GM19324 (cell line): ENCODE data around the gene ZNF575.

Experiments
- ATAC-seq: cut with Tn5 transposase; IDR thresholded peaks from one replicate; pipeline ENCODE4 v1.9.1; 2021; ENCODE audit warnings: mild to moderate bottlenecking, moderate library complexity; ENCODE audit not compliant: unreplicated experiment, low FRiP score

Gene ZNF575

DNA sequence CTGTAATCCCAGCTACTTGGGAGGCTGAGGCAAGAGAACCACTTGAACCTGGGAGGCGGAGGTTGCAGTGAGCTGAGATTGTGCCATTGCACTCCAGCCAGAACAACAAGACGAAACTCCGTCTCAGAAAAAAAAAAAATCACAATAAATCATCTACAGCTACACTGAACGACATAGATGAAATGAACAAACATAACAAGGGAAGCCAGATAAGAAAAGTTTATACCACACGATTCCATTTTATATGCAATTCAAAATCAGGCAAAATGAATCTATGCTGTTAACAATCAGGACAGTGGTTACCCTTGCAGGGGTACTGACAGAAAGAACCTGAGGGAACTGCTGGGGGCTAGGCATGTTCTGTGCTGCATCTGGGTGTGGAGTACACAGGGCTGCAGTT is 36.7 kb downstream of the ZNF575 start:
- no peak for ATAC-seq

DNA sequence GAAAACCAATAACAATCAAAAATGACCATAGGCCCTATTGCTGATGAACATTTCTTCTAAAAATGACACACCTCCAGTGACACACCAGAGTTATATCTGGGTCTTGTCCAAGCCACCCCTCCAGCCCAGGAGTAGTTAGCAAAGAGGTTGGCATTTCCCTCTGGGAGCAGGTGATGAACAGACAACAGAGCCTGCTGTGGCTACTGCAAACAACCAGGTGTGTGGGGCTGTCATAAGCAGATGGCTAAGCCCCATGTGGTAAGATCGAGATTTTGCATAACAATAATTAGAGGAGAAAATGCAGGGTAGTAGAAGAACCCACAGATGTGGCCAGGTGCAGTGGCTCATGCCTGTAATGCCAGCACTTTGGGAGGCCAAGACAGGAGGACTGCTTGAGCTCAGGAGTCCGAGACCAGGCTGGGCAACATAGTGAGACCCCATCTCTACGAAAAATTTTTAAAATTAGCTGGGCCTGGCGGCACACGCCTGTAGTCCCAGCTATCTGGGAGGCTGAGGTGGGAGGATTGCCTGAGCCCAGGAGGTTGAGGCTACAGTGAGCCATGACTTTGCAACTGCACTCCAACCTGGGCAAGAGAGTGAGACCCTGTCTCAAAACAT is 37.3 kb downstream of the ZNF575 start:
- ATAC-seq = no peak

DNA sequence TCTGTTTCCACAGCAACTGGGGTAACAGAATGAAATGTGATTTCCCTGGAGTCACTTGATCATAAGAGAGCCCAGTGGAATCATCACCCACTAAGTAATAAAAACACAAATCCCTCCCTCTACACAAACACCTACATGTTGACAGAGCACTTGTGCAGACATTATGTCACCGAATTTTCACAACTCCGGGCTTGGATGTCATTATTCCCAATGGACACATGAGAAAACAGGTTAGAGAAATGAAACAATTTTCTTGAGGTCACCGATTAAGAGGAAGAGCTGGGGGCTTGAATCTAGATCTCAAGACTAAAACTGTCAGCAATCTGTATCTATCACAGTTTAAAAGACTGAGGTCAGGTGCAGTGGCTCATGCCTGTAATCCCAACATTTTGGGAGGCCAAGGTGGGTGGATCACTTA is 39.2 kb downstream of the ZNF575 start:
- ATAC-seq = no peak

DNA sequence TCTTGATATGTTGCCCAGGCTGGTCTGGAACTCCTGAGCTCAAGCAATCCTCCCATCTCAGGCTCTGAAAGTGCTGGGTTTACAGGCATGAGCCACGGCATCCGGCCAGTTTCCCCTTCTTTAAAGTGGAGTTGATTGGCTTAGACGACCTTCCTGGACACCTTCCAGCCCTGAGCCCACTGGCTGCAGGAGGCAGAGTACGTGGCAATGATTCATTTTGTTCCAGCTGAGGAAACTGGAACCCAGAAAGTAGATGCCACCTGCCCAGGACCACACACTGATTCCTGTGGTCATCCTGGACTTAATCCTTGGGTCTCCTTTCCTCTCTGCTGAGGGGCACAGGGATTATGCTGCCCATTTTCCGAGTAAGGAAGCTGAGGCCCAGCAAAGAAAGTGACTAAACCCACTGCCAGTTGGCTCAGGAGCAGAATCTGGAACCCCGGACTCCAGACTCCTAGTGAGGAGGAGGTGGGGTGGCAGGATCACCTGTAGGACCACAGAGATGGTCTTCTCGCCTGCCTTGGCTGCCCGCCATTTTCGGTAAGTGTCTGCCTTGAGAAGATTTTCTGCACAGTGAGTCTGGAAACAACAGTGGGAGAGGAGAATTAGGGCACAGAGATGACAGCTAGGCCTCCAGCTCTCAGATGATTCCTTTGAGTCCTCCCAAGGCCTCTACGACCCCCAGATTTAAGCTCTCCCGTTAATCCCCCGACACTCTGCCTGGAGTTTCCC is 41.6 kb downstream of the ZNF575 start:
- no peak for ATAC-seq

DNA sequence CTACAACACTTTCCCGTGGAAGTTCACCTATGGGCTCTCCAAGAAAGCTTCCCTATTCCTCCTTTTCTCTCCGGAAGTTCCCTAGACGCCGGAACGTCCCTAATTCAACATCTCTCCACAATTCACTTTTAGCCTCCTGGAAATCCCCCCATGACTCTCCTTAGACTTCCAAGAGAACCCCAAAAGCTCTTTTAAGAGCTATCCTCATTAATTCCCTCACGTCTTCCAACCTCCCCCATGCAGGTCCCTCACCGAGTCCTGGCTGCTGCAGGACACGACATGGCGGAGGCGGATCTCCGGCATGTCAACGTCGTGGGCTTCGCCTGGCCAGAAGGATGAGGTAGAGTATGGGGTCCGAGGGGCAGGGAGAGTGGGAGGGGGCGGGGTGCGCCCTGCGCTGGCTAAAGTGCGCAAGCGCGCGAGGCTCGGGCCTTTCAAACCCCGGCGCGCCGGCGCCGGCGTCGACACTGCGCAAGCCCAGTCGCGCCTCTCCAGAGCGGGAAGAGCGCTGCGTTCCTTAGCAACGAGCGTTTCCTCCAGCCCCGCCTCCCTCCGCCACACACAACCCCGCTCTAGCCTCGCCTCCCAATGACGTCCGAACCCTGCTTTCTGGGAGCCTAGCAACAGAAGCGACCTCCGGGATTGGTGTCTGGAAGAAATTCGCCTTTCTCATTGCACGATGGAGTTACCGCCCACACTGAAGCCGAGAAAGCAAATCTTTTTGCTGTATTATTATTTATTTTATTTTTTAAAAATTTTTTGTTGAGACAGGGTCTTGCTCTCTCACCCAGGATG is 42.4 kb downstream of the ZNF575 start, which contains the start of the genes PINLYP and XRCC1:
PINLYP (plus strand) TSS at position 646 of the 795 bp plus-strand sequence. CDS start 1,391 bp downstream, outside the sequence.
XRCC1 (minus strand) TSS at position 372 of the 795 bp plus-strand sequence; CDS start at position 303, 69 bp downstream.
- peak; percentile 97 for ATAC-seq

DNA sequence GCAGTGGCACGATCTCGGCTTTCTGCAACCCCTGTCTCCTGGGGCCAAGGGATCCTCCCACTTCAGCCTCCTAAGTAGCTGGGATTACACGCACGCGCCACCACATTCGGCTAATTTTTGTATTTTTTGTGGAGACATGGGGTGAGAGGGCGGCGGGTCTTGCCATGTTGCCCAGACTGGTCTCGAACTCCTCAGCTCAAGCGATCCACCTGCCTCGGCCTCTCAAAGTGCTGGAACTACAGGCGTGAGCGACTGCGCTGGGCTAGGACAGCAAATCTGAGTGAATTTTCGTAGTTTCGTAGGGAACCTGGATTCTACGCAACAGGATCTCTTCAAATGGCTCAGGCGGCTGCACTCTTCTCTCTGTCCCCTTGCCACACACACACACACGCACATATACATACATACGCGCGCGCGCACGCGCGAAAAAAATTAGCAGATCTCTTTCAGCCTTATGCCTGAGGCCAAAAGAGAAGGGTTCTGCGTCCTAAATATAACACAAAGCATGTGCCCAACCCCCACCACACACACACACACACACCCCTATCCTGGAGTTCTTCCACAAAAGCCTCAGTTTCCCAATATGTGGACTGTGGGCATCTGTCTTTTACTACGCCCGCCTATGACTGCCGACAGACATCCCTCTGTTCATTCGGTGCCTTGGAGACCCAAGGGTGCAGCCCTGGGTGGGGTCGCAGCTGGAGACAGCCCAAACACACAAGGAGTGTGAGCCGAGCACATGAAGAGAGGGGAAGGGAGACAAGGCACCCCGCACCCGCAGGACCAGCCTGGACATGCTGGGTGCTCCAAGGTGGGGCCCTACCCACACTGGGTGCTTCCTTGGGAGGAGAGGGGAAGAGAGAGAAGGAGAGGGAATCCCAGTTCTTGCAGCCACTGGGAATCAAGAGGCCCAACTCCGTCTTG is 43.2 kb downstream of the ZNF575 start:
- no peak for ATAC-seq

DNA sequence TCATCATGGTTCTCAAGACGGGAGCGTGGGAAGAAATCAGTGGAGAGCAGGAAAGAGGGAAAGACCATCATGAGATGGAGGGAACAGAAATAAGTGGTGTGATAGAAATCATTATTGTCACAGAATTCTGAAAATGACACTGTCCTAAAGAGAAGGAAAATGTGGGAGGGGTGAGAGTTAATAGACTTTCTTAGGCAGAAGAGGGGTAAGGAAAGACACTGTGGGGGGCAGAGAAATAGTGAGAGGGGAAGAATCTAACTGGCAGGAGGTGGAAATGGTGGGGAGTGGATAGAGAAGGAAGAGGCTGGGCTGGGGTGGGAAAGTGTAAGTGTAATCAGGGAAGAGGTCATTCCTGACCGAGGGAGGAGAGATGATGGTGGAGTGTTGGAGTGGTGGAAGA is 45.8 kb downstream of the ZNF575 start:
- no peak for ATAC-seq

DNA sequence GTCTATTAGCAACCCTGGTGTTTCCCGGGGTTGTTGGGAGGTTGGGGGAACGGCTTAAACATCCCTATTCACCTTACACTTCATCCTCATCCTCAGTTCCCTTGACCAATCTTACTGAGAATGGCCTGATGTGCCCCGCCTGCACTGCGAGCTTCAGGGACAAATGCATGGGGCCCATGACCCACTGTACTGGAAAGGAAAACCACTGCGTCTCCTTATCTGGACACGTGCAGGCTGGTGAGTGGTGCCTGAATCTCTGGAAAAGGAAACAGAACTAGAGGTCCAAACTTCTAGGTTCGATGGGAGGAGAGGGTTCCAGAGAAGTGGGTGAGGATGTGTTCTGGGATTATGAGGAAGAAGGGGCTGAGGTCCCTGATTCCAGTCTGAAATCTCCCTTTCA is 48.5 kb downstream of the ZNF575 start:
- no peak for ATAC-seq

DNA sequence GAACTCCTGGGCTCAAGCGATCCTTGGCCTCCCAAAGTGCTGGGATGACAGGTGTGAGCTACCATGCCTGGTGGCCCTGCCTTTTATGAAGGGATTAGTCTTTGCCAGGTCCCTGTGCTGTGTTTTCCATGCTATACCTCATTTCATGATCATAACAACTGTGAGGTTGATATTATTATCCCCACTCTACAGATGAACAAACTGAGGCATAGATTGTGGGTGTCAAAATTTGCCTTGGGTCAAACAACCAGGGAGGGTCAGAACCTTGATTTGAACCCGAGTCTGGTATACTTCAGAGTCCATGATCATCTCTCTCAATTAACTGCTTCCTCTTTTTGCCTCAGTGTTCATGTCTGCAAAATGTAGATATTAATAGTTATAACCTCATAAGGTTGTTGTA is 49.5 kb downstream of the ZNF575 start:
- no peak for ATAC-seq

DNA sequence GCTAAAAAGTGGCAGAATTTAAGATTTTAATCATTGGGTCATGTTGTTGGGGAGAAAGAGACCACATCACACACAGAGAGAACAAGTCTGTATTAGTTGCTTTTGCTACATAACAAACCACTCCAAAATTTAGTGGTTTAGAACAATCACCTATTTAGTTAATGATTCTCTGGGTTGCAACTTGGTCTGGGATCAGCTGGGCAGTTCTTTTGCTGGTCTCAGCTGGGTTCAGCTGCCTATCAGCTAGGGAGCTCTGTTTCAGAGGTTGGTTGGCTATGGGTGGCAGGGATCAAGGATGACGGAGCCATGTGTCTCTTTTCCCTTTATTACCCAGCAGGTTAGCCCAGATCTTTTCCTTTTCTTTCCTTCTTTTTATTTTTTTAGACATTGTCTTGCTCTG is 51.5 kb downstream of the ZNF575 start:
- ATAC-seq = no peak
